ENCODE results near the gene FRMD1.

The FRMD1 gene

GRCh38 chr6:168110437-168110836, 31.4 kb upstream of the FRMD1 start:
- no peak for DNase-seq

GRCh38 chr6:168109171-168109570, 30.2 kb upstream of the FRMD1 start:
- no peak for DNase-seq

- no peak for DNase-seq
Measured at GRCh38 chr6:168107191-168107983, 28.4 kb upstream of the FRMD1 start.

- no peak for DNase-seq
Measured at GRCh38 chr6:168106633-168107005, 27.6 kb upstream of the FRMD1 start.

- DNase-seq = no peak
Measured at GRCh38 chr6:168105813-168106632, 27.0 kb upstream of the FRMD1 start.

GRCh38 chr6:168104636-168105035, 25.6 kb upstream of the FRMD1 start:
- no peak for DNase-seq

- DNase-seq = no peak
Measured at GRCh38 chr6:168103050-168103830, 24.2 kb upstream of the FRMD1 start.

GRCh38 chr6:168102315-168102985, 23.4 kb upstream of the FRMD1 start:
- DNase-seq = no peak

- DNase-seq = no peak
Measured at GRCh38 chr6:168101590-168102314, 22.7 kb upstream of the FRMD1 start.

GRCh38 chr6:168100803-168101589, 22.0 kb upstream of the FRMD1 start:
- no peak for DNase-seq

- DNase-seq = no peak
Measured at GRCh38 chr6:168100011-168100802, 21.2 kb upstream of the FRMD1 start.

- no peak for DNase-seq
Measured at GRCh38 chr6:168099201-168100010, 20.4 kb upstream of the FRMD1 start.

- no peak for DNase-seq
Measured at GRCh38 chr6:168098431-168098861, 19.4 kb upstream of the FRMD1 start.

GRCh38 chr6:168097621-168098430, 18.8 kb upstream of the FRMD1 start:
- no peak for DNase-seq

- DNase-seq = no peak
Measured at GRCh38 chr6:168097221-168097620, 18.2 kb upstream of the FRMD1 start.

GRCh38 chr6:168096271-168096764, 17.3 kb upstream of the FRMD1 start:
- no peak for DNase-seq

- no peak for DNase-seq
Measured at GRCh38 chr6:168095716-168096250, 16.8 kb upstream of the FRMD1 start.

GRCh38 chr6:168095171-168095691, 16.2 kb upstream of the FRMD1 start:
- no peak for DNase-seq
